ENCODE results near the gene CCDC93.

Gene CCDC93

DNA sequence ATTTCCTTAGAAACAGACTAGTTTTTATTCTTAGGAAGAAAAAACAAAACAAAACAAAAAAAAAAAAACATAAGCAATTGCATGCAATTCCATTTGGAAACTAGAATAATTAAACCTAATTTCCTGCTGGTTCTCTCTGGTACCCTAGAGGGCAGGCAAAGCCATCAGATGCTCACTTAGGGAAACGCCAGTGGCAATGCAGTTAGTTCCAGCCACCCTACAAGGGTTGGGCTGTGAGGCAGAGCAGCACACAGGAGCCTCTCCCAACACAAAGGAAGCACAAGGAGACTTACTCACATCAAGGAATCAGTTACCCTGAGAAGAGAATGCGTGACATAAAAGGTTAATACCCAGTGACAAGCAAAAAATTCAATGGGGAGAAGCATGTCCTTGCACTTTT lies 28.8 kb downstream of the CCDC93 start:
- DNase-seq, result no peak

DNA sequence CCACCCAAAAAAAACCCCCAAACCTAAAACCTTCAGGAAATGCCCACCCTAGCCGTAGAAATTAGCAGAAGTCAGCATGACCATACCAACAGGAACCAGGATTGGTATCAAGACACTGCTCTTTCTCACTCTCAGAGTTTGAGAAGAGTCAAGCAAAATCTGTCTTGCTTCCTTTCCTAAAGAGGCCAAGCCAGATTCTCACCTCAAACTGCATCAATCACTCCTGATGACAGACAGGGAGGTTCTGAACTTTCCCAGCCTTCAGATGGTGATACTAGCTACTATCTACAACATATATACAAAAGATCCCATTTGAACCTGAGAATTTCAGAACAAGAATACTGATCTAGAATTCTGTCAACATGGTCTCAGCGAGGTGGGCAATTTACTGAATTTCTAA lies 29.7 kb downstream of the CCDC93 start:
- DNase-seq, result no peak

DNA sequence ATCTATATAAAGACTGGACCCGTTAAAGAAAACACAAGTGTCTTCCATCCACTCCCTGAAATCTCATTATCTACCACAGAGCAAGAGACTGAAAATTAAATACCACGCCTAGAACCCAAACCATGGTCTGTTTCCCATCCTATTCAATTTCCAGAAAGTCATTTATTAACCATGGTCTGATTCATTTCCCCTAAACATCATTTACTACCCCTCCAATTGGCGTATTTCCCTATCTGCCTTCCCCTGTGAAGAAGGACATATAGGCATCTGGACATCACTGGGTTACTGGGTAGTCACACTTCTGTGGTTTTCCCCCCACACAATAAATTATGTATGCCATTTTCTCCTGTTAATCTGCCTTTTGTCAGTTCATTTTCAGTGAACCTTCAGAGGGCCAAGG lies 30.8 kb downstream of the CCDC93 start:
- no peak for DNase-seq

DNA sequence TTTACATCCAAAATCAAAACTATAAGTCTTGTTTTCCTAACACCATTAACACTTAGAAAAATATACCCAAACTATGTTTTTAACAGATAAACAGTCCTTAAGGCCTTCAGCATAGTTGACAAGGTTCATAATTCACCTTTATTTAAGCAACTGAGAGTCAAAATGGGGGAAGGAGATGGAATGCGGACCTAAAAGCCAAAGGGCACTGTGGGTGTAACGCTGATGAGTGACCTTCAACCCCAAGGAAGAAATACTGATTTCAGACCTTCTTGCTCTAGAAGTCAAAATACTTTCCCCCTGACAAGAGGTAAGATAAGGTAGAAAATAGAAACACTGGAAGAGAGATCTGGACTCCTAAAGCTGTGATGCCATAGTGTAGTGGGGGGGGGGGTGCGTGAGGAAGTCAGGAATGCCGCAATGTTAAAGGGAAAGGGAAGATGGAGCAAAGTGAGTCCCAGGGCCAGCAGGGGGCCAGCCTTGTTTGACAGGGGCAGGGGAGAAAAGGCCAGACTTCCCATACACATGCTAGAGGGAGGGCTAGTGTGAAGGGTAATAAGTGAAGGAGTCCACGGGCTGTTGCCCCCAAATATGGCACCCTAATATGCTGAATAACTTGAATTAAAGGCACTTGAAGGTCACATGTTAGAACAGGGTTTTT lies 31.4 kb downstream of the CCDC93 start:
- DNase-seq, result no peak

DNA sequence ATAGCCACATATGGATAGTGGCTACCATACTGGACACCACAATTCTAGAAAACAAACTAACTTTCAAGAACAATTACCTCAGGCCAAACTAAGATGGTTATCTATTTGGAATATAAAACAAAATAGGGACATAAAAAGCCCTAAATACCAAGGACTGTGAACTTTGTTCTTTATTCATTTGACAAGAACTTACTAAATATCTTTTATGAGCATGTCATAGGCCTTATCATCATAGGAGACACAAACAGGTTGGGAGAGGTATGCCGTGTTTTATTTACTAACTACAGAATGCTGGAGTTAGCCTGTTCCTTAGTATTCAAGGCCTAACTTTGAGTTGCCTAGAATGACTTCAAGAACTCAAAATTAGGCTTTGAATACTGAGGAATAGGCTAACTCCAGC lies 32.1 kb downstream of the CCDC93 start:
- no peak for DNase-seq

DNA sequence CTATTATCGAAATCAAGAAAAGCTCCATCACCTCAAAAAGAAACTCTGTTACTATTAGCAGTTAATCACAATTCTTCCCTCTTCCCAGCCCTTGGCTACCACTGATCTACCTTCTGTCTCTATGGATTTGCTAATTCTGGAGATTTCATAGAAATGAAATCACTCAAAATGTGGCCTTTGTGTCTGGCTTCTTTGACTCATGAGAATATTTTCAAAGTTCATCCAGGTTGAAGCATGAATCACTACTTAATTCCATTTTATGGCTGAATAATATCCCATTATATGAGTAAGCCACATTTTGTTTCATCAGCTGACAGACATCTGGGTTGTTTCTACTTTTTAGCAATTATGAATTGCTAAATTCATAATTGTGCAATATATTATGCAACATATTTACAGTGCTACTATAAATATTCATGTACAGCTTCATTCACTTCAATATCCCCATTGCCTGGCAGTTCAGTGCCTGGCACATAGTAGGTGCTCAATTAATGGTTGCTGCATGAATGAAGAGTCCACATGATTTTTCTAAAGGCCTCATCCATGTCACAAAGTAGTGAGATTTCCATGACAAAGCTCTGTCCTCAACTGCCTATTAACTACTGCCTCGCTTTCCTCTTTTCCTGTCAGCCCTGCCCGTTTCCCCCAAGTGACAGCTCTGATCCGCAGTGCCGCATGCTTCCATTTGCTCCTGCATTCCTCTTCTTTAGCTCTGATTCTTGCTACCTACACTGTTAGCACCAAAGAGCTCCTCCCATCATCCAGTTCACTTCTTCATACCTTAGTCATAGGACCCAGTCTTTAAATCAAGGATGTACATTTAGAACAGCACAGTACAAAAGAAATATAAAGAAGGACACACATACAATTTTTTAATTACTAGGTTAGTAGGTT lies 32.8 kb downstream of the CCDC93 start:
- DNase-seq, result no peak

DNA sequence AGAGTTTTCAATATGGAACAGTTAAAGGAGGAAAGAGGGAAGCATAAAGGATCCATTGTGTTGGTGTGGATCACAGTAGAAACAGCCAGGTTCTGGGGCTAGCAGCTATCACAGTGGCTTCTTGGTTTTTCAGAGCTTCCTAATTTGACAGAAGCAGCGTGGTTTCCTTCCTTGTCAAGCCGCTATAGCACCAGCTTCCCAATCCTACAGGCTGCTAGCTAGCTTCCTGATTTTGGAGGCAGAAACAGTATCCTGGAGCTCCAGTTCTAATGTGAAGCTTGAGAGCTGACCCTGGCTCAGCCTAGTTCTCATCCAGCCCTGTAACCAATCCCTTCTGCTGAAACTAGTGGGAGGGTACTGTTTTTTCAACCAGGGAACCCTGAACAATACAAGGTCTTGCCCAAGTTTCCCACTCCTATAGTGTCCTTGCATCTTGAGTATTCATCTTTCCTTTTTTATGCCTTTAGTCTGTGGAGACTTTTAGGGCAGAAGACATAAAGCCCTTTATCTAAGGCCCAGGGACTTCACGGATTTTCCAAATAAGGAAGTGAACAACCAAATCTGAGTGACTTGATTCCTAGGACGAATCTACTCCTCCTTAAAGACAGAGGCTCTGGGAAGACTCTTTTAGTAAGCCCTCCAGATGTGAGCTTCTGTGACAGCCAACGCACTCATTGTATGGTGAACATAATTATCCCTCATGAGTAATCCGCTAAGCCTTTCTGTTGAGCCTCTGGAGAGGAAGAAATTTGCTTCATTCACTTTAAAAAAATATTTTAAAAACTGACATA lies 33.8 kb downstream of the CCDC93 start:
- DNase-seq, result no peak

DNA sequence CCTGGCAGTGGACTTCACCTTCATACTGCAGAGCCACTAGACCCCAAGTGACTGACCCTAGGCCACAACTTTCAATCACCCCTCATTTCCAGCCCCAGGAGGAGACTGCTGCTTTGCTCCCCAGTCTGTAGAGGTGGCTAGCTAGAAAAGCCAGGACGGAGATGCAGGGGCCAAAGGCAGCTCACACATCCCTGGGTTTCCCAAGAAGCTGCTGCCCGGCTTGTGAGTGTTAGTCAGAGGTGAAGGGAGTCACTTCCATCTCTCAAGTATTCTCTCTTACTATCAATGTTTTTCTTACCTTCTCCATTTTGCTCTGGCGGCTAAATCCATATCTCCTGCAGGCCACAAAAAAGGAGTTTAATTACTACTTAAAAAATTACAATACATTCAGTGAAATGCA lies 36.2 kb downstream of the CCDC93 start:
- no peak for DNase-seq

DNA sequence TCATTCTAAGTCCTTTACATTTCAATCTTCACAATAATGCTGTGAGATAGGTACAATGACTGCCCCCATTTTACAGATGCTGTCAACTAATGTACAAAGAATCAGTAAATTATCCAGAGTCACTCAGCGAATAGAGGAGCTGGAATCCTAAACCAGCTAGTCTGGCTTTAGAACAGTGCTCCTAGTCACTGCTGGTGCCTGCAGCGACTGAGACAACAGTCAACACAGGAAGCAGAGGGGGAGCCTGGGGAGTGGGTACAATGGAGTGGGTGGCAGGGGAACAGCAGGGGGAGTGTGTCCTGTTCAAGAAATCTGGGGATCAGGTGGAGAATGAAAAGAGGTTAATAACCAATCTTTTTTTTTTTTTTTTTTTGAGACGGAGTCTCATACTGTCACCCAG lies 37.3 kb downstream of the CCDC93 start:
- DNase-seq, result peak; percentile 29

DNA sequence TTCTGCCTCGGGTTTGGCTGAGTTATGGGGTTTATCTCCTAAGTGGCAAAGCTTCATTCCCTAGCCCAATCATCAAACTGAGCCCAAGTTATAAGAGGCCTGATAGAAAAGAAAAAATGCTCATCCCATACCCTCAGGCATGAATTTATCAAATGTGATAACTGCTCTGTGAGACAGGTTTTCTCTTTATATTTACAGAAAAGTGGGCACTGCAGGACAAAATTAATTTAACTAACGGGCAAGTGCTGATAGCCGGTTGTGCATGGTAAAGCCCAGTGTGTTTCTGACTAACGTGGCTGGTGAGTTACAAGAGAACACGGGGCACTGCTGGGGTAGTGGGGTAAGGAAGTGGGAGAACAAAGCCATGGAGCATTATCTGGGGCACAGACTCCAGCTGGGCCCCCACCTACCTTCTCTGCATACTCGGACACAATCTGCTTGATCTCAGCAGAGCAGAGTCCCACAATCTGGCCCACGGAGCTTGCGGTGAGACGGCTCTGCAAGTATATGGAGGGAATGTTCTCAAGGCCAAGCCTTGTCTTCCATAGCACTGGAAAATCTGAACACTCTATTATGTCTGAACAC lies 40.3 kb downstream of the CCDC93 start:
- no peak for DNase-seq

DNA sequence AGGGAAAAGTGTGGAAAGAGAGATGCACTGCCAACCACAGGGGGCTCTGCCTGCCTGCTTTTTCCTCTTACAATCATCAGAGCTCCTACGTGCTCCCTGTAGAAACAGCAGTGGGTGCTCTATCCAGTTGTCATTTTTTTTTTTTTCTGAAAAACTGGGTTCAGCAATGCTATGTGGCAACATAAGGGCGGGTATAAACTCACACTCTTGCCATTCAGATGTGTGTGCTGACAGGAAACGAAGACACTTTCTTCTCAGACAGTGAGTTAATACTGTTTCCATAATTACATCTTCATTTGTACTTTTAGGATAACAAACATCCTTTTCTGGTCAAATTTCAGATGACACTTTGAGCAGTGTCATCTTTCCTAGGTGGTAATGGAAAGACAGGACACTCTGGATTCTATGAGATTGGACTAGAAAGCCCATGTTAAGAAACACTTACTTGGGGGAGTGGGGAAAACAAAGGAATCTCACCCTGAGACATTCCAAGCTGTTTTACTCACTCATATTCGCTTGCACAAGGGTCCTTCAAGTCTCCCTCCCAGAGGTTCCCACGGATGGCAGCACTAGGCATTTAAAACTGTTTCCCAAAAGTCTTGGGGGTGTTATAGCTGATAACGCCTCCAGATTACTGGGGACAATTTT lies 41.3 kb downstream of the CCDC93 start:
- DNase-seq, result no peak

DNA sequence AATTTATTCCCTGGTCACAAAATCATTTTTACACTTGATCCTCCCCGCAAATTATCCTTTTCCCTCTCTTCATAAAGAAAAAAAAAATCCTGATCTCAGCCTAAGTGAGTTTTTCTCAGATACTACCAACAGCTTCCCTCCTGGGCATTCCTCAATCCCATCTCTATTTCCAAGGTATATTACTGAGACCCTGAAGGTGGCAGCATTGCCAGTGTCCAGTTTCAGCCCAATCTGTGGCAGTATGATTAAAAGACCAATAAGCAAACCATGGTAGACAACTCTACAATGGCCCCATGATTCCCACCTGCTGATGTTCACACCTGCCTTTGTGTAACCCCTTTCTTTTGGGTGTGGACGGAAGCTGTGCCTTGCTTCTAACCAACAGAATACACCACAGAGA lies 45.1 kb downstream of the CCDC93 start:
- peak; percentile 85 for DNase-seq

DNA sequence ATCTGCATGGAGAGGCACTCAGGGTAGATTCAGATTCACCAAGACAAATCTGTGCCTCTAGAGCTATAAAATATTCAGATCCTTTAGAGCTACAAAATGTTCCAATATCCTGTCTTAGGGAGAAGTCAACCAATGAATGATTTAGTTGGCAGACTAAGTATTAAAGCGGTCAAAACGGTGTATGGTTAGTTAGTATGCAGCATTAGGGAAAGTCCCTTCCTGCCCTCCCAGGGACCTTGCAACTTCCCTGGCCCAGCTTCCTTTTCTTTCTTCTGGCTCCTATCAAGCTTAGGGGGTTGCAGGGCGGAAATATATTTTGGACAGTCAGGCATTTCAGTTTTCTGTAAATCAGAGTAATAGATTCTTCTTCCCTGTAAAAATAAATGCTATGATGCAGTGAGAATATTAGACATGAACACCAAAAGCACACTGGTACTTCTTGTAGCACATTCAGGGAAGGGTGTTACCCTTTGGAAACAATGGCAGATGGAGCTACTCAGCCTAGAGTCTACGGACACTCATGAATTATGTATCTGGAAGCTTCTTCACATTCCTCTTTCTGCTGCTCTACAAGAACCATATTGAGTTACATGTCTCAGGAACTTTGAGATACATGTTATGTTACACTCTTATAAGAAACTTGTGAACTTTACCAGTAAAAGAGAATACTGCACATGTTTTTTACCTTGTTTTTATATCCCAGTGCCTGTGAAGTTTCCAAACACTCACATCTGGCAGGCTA lies 45.7 kb downstream of the CCDC93 start:
- DNase-seq, result no peak

DNA sequence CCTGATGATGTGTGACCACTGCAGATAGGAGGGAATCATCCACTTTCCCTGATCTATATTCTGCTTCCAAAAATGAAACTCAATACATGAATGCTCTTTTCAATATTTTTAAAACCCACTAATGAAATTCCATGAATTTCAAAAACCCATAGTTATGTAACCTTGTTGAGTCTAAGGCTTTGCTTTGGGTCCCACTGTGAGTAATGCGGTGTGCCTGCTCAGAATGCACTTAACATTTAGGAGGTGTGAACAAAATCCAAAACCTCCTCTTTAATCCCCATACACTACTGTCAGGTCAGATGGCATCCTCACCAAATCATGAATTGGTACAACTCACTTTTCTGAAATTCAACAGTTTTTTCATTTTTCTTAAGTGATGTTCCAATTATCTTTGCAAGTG lies 50.4 kb downstream of the CCDC93 start:
- no peak for DNase-seq

DNA sequence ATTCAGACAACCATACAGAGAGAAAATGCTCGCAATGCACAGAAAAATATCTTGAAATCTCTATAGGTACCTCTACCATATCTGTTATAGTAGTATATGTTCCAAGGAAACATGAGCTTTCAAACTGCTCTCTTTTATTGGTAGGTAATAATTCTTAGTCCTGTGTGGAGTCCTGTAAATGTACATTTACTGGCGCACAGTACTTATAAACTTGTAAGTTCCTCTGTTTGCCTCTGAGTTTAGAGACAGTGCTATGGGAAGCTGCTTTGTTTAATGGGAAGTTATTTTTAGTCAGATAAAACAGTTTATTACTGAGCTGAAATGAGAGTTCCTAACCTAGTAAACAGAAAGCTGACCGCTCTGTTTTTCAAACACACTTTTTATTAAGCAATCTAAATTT lies 52.7 kb downstream of the CCDC93 start:
- DNase-seq, result no peak

DNA sequence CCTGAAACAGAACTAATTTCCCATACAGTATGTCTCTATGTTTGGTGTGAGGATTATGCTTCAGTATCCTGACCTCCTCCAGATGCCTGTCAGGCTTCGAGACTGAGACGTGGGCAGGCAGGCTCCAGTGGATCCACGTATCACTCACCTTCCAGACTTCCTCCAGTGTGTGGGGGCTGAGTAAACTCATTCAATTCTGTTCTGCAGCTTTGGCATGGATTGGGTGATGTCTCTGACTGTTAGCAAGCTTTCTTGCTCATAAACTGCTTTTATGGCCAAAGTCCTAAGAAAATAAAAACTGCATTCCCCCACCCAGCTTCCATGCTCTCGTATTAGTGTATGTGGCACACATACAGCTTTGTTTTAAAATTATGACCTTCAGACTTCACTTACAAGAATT lies 53.6 kb downstream of the CCDC93 start:
- DNase-seq, result no peak

DNA sequence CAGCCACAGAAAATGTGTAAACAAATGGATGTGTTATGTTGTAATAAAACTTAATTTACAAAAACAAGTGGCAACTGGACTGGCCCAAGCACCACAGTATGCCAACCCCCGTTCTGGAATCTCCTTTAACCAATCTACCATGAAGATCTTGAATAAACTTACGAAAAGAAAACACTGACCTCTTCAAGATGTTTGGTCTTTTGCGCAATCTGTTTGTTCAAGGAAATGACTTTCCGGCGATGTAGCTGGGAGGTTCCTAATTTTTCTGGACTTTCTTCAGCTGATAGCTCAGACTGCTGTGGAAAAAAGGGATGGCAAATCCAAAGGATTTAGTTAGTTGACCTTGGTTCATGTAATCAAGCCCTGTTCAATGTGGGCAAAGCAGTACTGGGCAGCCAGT lies 55.7 kb downstream of the CCDC93 start:
- DNase-seq, result no peak

DNA sequence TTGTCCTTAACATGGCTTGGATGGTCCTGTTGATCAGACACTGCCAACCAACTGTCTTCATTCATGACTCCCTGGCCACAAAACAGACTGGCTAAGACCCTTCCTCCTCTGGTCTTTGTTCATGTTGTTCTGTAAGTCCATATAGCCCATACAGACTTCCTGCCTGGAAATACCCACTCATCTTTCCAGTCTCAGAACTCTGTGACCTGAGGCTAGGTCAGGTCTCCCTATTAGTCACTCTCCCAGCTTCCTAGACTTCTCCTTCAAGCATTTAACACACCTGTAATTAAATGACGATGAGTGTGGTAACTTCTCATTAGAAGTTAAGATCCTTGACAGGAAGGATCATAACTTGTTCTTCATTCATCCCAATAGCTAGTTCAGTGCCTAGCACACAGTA lies 56.3 kb downstream of the CCDC93 start:
- DNase-seq, result no peak

DNA sequence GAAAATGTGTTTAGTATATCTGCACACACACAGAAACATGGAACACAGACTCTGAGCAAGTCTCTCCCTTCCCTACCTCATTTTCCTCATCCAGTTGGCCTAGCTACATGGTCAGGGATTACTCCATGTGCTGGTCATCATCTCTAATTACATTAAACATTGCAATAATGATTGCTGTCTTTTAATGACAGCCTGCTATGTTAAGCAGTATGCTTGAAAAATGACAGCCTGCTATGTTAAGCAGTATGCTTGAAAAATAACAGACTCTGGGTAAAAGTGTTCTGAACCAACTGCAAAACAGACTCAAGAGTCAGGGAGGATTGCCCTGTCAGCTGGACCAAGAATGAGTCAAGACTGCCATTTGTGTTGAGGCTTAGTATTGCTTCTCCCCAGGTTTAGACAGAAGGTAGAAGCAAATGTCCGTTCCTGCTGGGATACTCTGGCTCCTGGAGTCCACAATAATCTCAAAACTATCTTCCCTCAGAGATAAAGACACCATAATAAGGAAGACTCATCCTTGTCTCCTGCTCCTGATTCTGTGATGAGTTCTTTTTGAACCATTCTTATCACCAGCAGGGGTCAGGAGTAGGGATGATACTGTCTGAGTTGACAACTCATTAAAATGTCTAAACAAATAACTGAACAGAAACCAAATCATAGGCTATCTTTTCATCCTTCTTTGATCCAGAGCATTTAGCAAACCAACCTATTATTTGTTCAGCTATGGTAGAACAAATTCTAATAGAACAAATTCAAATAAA lies 57.7 kb downstream of the CCDC93 start:
- no peak for DNase-seq

DNA sequence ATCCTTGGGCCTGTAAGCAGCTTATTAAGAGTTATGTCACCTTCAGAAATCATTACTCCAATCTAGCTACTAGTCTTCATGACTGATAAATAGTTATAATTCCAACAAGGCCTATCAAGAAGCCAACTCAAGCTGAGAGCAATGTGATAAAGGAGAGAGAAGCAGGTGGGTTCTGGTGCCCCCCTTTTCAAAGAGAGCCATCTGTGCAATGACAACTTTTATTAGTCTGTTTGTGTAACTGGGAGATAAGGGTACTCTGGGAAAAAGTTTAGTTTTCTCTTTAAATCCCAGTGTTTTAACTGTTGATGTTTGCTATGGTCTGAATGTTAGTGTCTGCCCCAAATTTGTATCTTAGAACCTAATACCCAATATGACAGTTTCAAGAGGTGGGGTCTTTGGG lies 60.6 kb downstream of the CCDC93 start:
- no peak for DNase-seq

DNA sequence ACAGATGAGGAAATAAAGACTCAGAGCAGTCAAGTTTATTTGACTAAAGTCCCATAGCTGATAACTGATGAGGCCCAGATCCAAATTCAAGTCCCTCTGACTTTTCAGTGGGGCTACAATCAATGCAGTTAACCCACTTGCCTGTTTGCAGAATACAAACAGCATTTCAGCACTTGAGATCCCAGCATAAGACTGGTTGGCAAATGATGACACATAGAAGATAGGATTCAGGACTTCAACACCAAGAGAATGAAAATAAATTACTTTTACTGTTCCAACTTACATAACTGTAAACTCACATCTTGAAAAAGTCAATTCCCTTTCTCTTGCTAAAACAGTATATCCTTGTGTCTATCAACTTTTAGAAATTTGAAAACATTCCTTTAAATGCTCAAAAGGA lies 61.2 kb downstream of the CCDC93 start:
- DNase-seq, result no peak

All from NCI-H69 (cell line).